GM12891 (cell line): ENCODE data around the gene SMAP1.

ENCODE experiments used
- PAX5 ChIP-seq: IDR thresholded peaks from 2 replicates; pipeline ENCODE4 v1.6.1; 2011; ENCODE audit warnings: low read length, moderate library complexity, mild to moderate bottlenecking; ENCODE audit not compliant: insufficient read depth, severe bottlenecking
- POLR2A ChIP-seq: IDR thresholded peaks from 2 replicates; pipeline ENCODE4 v1.6.1; 2011; ENCODE audit warnings: low read depth, low read length, control low read depth
- POLR2AphosphoS5 ChIP-seq: IDR thresholded peaks from 2 replicates; pipeline ENCODE4 v1.6.1; 2011; ENCODE audit warnings: low read depth, low read length, control low read depth
- SPI1 ChIP-seq: IDR thresholded peaks from 2 replicates; pipeline ENCODE4 v1.6.1; 2011; ENCODE audit warnings: low read depth, low read length, control low read depth

- no peak for TF ChIP-seq POLR2AphosphoS5
- TF ChIP-seq POLR2A = no peak
- no peak for TF ChIP-seq SPI1
- no peak for TF ChIP-seq PAX5
Observed at GRCh38 chr6:70666706-70667105, 977 bp upstream of the SMAP1 start.
